Frontal cortex (tissue), 4 donors: ENCODE results near the gene CLEC16A. TPM values are rescaled to one million over a fixed set of nuclear protein-coding genes. Genes with fewer than 3 reads are reported as not detected.
A peak's percentile ranks its signal among the peaks of the same experiment; 100 is the strongest.

Experiments
- DNase-seq, 2 donors: peaks; one replicate each; pipeline ENCODE4 v3.0.0; 2012; ENCODE audit warnings: low spot score in 2 of 2
- FAIRE-seq: peaks from 2 replicates; lab custom pipeline; 2012; peaks lifted over from hg19 to GRCh38; lab: Jason Lieb, UNC
- total RNA-seq: library from RNA; depleted of rRNA; stranded (reverse); fragments of >200 nt; gene quantifications from one replicate; pipeline ENCODE4 v1.2.3, GENCODE V29; 2014
- donor health status: control.
- donor health status: control.
- donor health status: control.

The CLEC16A gene
- total RNA-seq, 1 donor from 2014 or later = 31.4 TPM

GRCh38 chr16:11050536-11050935, 106.2 kb downstream of the CLEC16A start:
- no peak for FAIRE-seq

GRCh38 chr16:11050944-11051343, 106.6 kb downstream of the CLEC16A start:
- no peak for DNase-seq
- FAIRE-seq = no peak

More at GRCh38 chr16:11050536-11050935, 106.2 kb downstream of the CLEC16A start:
- DNase-seq = no peak

GRCh38 chr16:11051430-11051829, 107.1 kb downstream of the CLEC16A start:
- FAIRE-seq (no peak), DNase-seq (no peak)

GRCh38 chr16:11051879-11052808, 107.8 kb downstream of the CLEC16A start:
- no peak for DNase-seq
- no peak for FAIRE-seq

- FAIRE-seq (no peak), DNase-seq (no peak)
Measured at GRCh38 chr16:11053916-11054460, 109.6 kb downstream of the CLEC16A start.

- DNase-seq (no peak), FAIRE-seq (no peak)
Measured at GRCh38 chr16:11056090-11056992, 112.0 kb downstream of the CLEC16A start.

- DNase-seq (peak in 1 of 2 donors; percentile 27), FAIRE-seq (no peak)
Measured at GRCh38 chr16:11056993-11057649, 112.8 kb downstream of the CLEC16A start.

- no peak for FAIRE-seq
Measured at GRCh38 chr16:11057711-11058345, 113.5 kb downstream of the CLEC16A start.

GRCh38 chr16:11058832-11059231, 114.5 kb downstream of the CLEC16A start:
- FAIRE-seq (no peak), DNase-seq (no peak)

More at GRCh38 chr16:11057711-11058345, 113.5 kb downstream of the CLEC16A start:
- DNase-seq = no peak

- FAIRE-seq (no peak), DNase-seq (no peak)
Measured at GRCh38 chr16:11059588-11059987, 115.2 kb downstream of the CLEC16A start.

GRCh38 chr16:11060364-11060763, 116.0 kb downstream of the CLEC16A start:
- FAIRE-seq (no peak), DNase-seq (no peak)

GRCh38 chr16:11060842-11061241, 116.5 kb downstream of the CLEC16A start:
- FAIRE-seq (no peak), DNase-seq (no peak)

GRCh38 chr16:11061629-11062270, 117.4 kb downstream of the CLEC16A start:
- FAIRE-seq = no peak

GRCh38 chr16:11063448-11064201, 119.3 kb downstream of the CLEC16A start:
- FAIRE-seq (no peak), DNase-seq (no peak)

More at GRCh38 chr16:11061629-11062270, 117.4 kb downstream of the CLEC16A start:
- no peak for DNase-seq

GRCh38 chr16:11064202-11064540, 119.8 kb downstream of the CLEC16A start:
- DNase-seq (no peak), FAIRE-seq (no peak)

GRCh38 chr16:11064851-11065250, 120.5 kb downstream of the CLEC16A start:
- DNase-seq (no peak), FAIRE-seq (no peak)

- DNase-seq (no peak), FAIRE-seq (no peak)
Measured at GRCh38 chr16:11066261-11066870, 122.0 kb downstream of the CLEC16A start.

GRCh38 chr16:11067266-11067665, 122.9 kb downstream of the CLEC16A start:
- no peak for DNase-seq

More at GRCh38 chr16:11067266-11067665, 122.9 kb downstream of the CLEC16A start:
- no peak for FAIRE-seq
